NCI-H1417 treated with DMSO at 0.1 percent for 48 hours (cell line): ENCODE results near the gene ABT1.
A peak's percentile ranks its signal among the peaks of the same experiment; 100 is the strongest.

Experiments used
- DNase-seq: peaks from one replicate; lab custom pipeline; 2025; lab: John Stamatoyannopoulos, UW

Gene ABT1

GRCh38 chr6:26575494-26575939, 21.2 kb upstream of the ABT1 start:
- DNase-seq: no peak

GRCh38 chr6:26576407-26576843, 20.3 kb upstream of the ABT1 start:
- DNase-seq: no peak

- no peak for DNase-seq
These were observed 19.6 kb upstream of the ABT1 start for GRCh38 chr6:26576929-26577719.

GRCh38 chr6:26577720-26578072, 19.1 kb upstream of the ABT1 start:
- no peak for DNase-seq

- DNase-seq: no peak
These were observed 18.5 kb upstream of the ABT1 start for GRCh38 chr6:26578279-26578678.

GRCh38 chr6:26578741-26579140, 18.0 kb upstream of the ABT1 start:
- no peak for DNase-seq

- DNase-seq: no peak
These were observed 15.4 kb upstream of the ABT1 start for GRCh38 chr6:26581164-26581915.

GRCh38 chr6:26588965-26589364, 7.8 kb upstream of the ABT1 start:
- no peak for DNase-seq

GRCh38 chr6:26592649-26593048, 4.1 kb upstream of the ABT1 start:
- DNase-seq: no peak

GRCh38 chr6:26593278-26594130, 3.2 kb upstream of the ABT1 start:
- no peak for DNase-seq

- DNase-seq: no peak
These were observed 2.6 kb upstream of the ABT1 start for GRCh38 chr6:26594131-26594498.

- DNase-seq: no peak
These were observed 1.8 kb upstream of the ABT1 start for GRCh38 chr6:26594730-26595632.

- peak; percentile 71 for DNase-seq
These were observed 984 bp upstream of the ABT1 start for GRCh38 chr6:26595669-26596269.

GRCh38 chr6:26597389-26597766, 625 bp downstream of the ABT1 start:
- no peak for DNase-seq

- no peak for DNase-seq
These were observed 1.1 kb downstream of the ABT1 start for GRCh38 chr6:26597821-26598220.

- no peak for DNase-seq
These were observed 1.5 kb downstream of the ABT1 start for GRCh38 chr6:26598267-26598666.

GRCh38 chr6:26599134-26599533, 2.4 kb downstream of the ABT1 start:
- no peak for DNase-seq

GRCh38 chr6:26599591-26599990, 2.8 kb downstream of the ABT1 start:
- DNase-seq: no peak

GRCh38 chr6:26600759-26601158, 4.0 kb downstream of the ABT1 start:
- no peak for DNase-seq

- no peak for DNase-seq
These were observed 5.5 kb downstream of the ABT1 start for GRCh38 chr6:26602262-26602661.

GRCh38 chr6:26604026-26604425, 7.3 kb downstream of the ABT1 start:
- DNase-seq: no peak
